GM18517 (cell line): Measurements from ENCODE around the gene ESRP2.

Source experiments
- ATAC-seq: cut with Tn5 transposase; IDR thresholded peaks from one replicate; pipeline ENCODE4 v1.9.1; 2021; ENCODE audit warnings: mild to moderate bottlenecking, moderate library complexity; ENCODE audit not compliant: unreplicated experiment

The ESRP2 gene

GRCh38 chr16:68235887-68236136 lies at the start of gene ESRP2:
Gene ESRP2 (minus strand): TSS chr16:68236127. CDS start chr16:68236045, 82 bp downstream.
- no peak for ATAC-seq

GRCh38 chr16:68285683-68286082 lies 49.8 kb upstream of the ESRP2 start:
- no peak for ATAC-seq

- ATAC-seq = peak; percentile 54
These were observed 48.9 kb upstream of the ESRP2 start for GRCh38 chr16:68284847-68285246.

GRCh38 chr16:68283801-68284598 lies 48.1 kb upstream of the ESRP2 start:
- peak; percentile 54 for ATAC-seq

- no peak for ATAC-seq
These were observed 47.4 kb upstream of the ESRP2 start for GRCh38 chr16:68283346-68283745.

GRCh38 chr16:68282064-68282452 lies 46.1 kb upstream of the ESRP2 start:
- ATAC-seq = no peak

GRCh38 chr16:68281368-68282063 lies 45.6 kb upstream of the ESRP2 start:
- no peak for ATAC-seq

- ATAC-seq = no peak
These were observed 44.0 kb upstream of the ESRP2 start for GRCh38 chr16:68279726-68280558.

GRCh38 chr16:68276223-68276622 lies 40.3 kb upstream of the ESRP2 start:
- no peak for ATAC-seq

GRCh38 chr16:68275611-68276191 lies 39.8 kb upstream of the ESRP2 start:
- ATAC-seq = peak; percentile 70

- no peak for ATAC-seq
These were observed 38.5 kb upstream of the ESRP2 start for GRCh38 chr16:68274441-68274840.

GRCh38 chr16:68273896-68274295 lies 38.0 kb upstream of the ESRP2 start:
- ATAC-seq = no peak

- ATAC-seq = no peak
These were observed 37.5 kb upstream of the ESRP2 start for GRCh38 chr16:68273459-68273858.

GRCh38 chr16:68272507-68273209 lies 36.7 kb upstream of the ESRP2 start:
- no peak for ATAC-seq

GRCh38 chr16:68270353-68270752 lies 34.4 kb upstream of the ESRP2 start:
- no peak for ATAC-seq

GRCh38 chr16:68269793-68270192 lies 33.9 kb upstream of the ESRP2 start:
- ATAC-seq = no peak

GRCh38 chr16:68267612-68268405 lies 31.9 kb upstream of the ESRP2 start:
- no peak for ATAC-seq

GRCh38 chr16:68265078-68265920 lies 29.4 kb upstream of the ESRP2 start:
- peak; percentile 11 for ATAC-seq
